NT2/D1 (cell line): ENCODE data around the gene CNTN2.

Experiments used
- SUZ12 ChIP-seq: IDR thresholded peaks from 2 replicates; pipeline ENCODE4 v1.6.1; 2011; ENCODE audit not compliant: insufficient read length, insufficient read depth; ENCODE audit errors: extremely low read depth
- YY1 ChIP-seq: IDR thresholded peaks from 2 replicates; pipeline ENCODE4 v1.6.1; 2011; ENCODE audit not compliant: insufficient read length, insufficient read depth
- ZNF274 ChIP-seq: IDR thresholded peaks from 2 replicates; pipeline ENCODE4 v1.6.1; 2011; ENCODE audit warnings: mild to moderate bottlenecking, low read depth, low read length

- TF ChIP-seq ZNF274 = no peak
- TF ChIP-seq SUZ12 = no peak
- no peak for TF ChIP-seq YY1
Observed at GRCh38 chr1:205065666-205066065, 22.7 kb downstream of the CNTN2 start.
